Stimulated activated CD4-positive, alpha-beta T cell treated with anti-CD3 and anti-CD28 coated beads, Interleukin-2, amount 100 ng/mL, for 4 hours (primary cell): ENCODE results near the gene CRABP1.

Experiments
- DNase-seq: peaks from one replicate; pipeline ENCODE4 v3.0.0-alpha.2; 2020; ENCODE audit warnings: low read depth

The CRABP1 gene

DNA sequence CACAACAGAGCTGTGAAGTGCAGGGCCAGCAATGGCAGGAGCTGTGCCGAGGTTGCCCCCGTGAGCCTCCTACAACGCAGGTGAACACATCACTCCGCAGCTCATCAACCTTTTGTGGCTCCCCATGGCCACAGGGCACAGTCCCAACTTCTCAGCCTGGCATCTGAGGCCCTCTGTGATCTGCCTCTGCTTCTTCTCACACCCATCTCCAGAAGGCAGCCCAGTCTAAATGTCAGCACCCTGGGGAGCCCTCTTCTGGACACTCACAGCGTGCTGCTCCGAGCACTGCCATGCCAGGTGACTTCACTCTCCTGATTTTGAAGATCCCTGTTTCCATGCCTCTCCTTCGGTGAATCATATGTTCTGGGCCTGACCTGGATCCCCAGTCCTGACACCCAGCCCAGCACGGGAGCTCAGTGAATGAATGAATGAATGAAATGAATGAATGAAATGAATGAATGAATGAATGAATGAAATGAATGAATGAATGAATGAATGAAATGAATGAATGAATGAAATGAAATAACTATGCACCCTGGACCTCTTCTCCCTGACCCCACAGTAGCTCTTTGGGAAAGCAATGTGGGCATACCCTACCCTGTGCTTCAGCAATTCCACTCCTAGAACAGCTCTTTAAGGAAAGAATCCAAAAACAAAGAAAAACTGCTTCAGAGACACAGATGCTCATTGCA is 22.9 kb upstream of the CRABP1 start:
- no peak for DNase-seq

DNA sequence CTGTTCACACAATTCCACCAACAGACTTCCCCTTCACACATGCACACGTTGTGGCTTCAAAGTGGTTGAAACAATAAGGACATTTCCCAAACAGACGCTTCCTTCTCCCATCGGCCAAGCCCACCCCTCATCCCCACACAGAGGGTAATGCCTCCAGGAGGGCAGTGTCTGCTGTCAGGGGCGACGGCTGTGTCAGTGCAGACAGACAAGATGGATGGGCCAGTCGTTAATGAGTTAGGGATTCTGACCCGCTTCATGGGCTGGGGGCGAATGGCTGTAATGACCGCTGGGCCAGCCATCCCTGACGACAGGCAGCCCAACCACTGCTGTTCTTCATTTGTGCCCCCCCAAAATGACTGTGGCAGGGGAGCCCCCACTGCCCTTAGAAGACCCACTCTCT is 20.6 kb upstream of the CRABP1 start:
- no peak for DNase-seq

DNA sequence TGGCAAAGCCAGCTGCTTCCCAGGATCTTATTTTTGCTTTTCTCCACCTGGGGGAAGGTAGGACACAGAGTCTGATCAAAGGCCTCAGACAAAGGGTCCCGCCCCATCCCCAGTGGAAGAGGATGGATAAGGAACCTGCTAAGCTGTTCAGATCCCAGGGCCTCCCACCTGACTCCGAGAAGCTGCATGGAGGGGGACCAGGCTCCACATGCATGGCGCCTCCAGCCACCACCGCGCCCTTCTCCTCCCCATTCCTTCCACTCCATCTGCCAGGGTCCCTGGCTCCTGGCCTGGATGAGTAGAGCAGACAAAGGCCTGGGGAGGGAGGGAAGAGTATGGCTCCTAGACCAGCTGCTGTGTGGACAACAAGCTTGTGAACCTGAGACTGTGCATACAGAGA is 20.0 kb upstream of the CRABP1 start:
- DNase-seq = no peak

GRCh38 chr15:78321041-78321570 is 19.0 kb upstream of the CRABP1 start:
- DNase-seq = no peak

DNA sequence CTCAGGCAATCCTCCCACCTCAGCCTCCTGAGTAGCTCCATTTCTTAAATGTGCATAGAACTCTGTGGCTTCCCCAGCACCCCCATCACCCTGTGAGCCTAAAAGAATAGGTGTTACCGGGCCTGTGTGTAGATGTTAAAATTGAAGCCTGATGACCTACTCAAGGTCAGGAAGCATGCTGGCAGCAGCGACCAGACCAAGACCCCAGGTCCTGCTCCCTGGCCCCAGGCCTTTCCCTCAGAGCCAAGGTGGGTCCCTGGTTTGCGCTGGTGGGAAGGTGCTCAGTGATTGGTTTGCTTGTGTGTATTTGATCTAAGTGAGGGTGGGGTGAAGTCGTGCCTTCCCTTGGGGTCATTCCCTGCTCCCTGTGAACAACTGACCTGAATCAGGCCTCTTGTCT is 18.4 kb upstream of the CRABP1 start:
- no peak for DNase-seq

DNA sequence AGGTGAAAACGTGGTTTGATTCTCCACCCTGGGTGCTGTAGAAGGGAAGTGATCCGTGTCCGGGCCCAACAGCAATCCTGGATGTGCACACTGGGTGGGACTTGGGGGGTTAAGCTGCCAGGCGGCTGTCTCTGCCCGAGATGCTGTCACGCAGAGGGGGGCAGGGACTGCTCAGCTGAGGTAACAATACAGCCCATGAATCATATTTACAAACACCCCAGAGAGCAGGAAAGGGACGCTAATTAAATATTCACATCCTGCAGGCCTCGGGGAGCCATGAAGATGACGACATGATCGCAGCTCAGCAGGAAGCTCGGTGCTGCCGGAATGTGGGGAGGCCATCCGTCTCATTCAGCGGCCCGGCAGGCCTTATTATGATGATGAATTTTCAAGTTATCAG is 17.9 kb upstream of the CRABP1 start:
- DNase-seq = no peak

GRCh38 chr15:78322724-78323521 is 17.2 kb upstream of the CRABP1 start:
- no peak for DNase-seq

DNA sequence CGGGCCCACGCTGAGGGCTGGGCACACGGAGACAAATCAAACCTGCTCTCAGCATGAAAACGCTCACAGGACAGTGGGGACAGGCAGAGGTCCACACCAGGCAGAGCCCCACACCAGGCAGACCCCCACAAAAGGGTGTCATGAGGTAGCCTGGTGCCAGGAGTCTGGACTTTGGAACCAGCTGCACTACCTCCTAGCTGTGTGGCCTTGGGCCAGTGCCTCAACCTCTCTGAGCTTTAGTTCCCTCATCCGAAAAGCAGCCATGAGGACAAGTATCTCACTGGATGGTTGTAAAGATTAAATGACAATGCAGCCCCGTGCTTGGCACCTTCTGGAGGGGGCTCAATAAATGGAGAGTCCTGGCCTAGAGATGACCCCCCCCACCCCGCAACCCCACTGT is 16.5 kb upstream of the CRABP1 start:
- no peak for DNase-seq

DNA sequence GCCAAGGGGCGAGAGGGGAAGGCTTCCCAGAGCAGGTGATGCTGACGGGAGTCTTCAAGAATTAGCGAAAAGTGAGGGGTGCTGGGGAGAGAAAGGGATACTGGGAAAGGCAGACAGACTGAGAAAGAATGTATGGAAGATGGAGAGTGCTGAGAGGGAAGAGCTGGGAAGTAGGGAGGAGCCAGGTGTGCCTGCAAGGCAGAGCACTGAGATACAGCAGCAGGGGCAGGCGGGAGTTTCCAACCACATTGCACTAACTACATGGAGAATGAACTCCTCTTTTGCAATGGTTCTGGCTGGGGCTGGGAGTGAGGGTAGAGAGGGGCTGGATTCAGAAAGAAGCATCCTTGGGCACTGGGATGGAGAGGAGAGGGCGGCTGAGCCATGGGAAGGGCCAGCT is 16.0 kb upstream of the CRABP1 start:
- no peak for DNase-seq

DNA sequence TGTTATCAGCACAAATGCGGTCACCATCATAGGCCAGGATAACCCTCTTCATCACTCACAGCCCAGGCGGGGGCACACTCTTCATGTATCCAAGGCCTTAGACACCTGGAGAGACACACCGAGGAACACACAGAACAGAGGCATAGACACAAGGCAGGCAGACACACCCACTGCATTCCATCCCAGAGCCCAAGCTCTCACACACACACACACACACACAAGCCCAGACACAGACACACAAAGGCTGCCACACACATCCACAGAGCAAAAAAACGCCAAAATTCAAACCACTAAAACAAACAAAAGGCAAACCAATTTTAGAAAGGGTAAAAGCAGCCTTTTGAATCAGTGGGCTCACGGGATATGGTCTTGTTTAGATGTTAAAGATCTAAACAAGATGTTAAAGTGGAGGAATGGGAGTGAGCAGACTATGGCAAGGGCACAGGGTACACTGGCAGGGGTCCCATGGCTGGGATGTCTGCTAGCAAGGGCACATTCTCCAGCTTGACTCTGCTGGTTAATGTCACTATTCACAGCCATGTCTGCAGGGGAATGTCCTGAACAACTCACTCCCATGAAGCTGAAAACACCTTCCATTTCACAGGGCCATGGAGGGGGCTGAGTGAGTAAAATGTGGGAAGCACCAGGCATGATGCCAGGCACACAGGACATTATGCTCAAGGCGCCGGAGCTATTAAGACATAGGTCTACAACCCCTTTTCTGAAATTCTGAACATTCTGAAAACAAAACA is 14.9 kb upstream of the CRABP1 start:
- no peak for DNase-seq

GRCh38 chr15:78327466-78327865 is 12.7 kb upstream of the CRABP1 start:
- no peak for DNase-seq

DNA sequence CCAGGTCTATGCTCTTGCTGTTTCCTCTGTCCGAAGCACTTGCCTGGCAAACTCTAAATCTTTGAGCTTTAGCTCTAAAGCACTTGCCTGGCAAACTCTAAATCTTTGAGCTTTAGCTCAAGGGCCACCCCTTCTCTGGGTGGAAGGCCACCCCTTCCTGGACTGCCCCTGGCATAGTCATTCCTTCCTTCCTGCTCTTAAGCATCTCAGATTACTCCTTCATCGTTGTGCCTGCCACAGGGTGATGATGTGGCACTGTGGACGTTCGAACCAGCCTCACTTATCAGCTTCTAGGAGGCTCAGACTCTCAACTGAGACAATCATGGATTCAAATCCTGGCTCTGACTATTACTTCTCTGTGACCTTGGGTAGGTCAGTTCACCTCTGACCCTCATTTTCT is 10.5 kb upstream of the CRABP1 start:
- no peak for DNase-seq

DNA sequence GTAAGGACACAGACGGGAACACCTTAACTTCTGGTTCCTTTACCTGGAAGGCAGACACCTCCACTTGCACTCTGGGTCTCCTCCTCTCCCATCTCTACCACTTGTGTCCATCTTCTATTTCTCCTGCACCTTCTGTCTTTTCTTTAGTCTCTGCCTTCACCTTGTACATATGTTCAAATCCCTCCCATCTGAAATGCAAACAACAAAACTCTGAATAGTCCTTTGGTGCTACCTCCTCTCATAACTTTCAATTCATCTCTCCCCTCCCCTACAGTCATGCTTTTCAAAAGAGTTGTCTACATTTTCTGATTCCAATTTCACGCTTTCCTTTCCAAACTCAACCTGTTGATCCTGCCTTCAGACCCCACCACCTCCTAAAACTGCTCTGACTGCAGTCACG is 5.3 kb upstream of the CRABP1 start:
- no peak for DNase-seq

GRCh38 chr15:78335985-78336384 is 4.2 kb upstream of the CRABP1 start:
- no peak for DNase-seq

GRCh38 chr15:78338781-78339180 is 1.4 kb upstream of the CRABP1 start:
- no peak for DNase-seq

GRCh38 chr15:78339559-78339958 is 594 bp upstream of the CRABP1 start:
- no peak for DNase-seq

GRCh38 chr15:78341057-78341987 is 1.2 kb downstream of the CRABP1 start:
- no peak for DNase-seq

DNA sequence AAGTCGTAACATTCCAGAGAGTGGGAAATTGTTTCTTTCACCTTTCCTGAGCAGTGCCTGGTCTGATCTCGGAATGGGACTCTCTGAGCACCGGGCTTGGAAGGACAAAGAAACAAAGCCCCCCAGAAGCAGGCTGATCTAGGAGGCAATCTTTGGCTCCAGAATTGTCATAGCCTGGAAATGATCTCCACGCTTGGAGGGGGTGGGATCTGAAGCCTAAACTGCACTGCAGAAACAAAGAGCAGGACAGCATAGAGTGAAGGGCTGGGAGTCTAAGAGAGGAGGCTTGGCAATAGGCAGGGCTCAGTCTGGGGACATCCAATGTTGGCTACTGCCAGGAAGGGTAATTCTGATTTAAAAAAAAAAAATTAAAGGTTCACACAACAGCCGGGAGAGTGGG is 1.9 kb downstream of the CRABP1 start:
- DNase-seq = no peak

DNA sequence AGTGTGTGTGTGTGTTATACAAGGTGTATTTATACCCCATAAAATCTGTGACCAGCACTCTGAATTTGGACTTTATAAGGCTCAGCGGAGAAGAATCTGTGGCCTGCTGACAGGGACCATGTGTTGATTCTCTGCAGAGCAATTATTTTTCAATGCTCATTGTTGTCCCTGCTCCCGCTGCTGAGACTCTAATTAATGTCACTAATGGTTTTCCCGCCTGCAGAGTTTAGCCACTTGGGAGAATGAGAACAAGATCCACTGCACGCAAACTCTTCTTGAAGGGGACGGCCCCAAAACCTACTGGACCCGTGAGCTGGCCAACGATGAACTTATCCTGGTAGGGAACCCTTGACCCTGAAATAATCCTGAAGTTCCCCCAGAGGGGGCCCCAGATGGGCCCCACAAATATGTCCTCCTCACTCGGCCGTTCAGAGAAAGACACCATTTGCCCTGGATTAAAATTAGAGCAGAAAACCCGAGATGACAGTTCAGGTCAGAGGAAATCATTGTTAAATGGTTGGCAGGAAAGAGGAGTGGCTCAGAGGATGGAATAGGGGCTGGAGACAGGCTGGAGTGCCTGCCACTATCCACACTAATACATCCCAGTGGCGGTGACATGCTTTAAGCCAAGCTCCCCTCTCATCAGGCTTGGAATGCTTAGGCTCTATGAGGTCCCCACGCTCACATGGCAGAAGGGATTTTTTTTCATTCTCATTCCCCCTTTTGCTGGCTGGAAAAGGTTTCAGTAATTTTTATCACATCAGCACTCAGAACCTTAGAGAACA is 3.3 kb downstream of the CRABP1 start:
- DNase-seq = no peak

DNA sequence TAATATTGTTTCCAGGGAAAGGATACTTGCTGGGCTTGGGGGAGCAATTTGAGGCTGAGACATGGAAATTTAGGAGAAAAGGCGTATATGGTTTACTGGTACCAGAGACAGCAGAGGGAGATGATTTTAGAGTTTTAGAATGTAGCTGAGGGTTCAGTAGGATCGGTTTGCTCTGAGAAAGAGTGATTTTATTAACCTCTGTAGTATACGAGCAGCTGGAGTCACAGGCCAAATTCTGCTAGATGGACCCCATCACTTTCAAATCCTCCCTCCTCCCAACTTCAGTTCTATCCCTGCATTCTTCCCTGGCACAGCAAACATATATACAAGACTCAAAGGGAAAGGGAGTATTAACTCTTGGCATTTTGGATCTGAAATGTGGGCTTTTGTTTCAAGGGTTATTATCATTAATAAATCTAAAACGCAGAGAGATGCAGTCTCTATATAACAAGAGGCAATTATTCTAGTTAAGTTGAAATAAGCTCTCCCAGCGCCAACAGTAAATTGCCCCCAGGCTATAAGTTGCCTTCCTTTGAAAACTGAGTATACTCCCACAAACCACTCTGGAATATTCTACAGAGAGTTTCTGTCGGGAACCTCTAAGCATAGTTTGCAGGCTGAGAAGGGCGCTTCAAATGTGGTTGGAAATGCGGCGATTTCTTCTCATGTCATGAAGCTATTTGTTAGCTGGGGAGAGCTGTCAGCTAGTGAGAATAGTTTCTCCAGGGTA is 5.4 kb downstream of the CRABP1 start:
- no peak for DNase-seq
